Caco-2 (cell line): Measurements from ENCODE around the gene IL17RB. TPM values are rescaled to one million over a fixed set of nuclear protein-coding genes. Genes with fewer than 3 reads are reported as not detected.

Experiments used
- BruUV-seq: library from RNA; stranded (reverse); fragments of 400-500 nt; replicated peaks from 2 replicates; lab custom pipeline; 2021; lab: Mats Ljungman, UMichigan
- CTCF ChIA-PET: fragments of 300-600 bp; sonication (Branson Sonifier 250); formaldehyde crosslinking; loops from one replicate; lab custom pipeline; 2022; ENCODE audit warnings: antibody characterized with exemption; lab: Charles Lee
- POLR2A ChIA-PET: fragments of 300-600 bp; sonication (Branson Sonifier 250); formaldehyde crosslinking; loops from one replicate; lab custom pipeline; 2022; ENCODE audit warnings: antibody characterized with exemption; lab: Charles Lee
- DNase-seq, 2 experiments: peaks; one replicate each; pipeline versions ENCODE4 v3.0.0 to v3.0.0-alpha.2; 2020 to 2022
- H3K27me3 ChIP-seq: replicated peaks from 2 replicates; pipeline ENCODE4 v1.6.0; 2011; ENCODE audit warnings: low read length; ENCODE audit not compliant: control insufficient read depth, insufficient read depth
- H3K36me3 ChIP-seq: 2 replicates; pipeline ENCODE4 v1.5.1; 2011; ENCODE audit warnings: low read length; ENCODE audit not compliant: control insufficient read depth, insufficient read depth
- H3K4me1 ChIP-seq: fragments of 250-450 bp; sonication (Bioruptor Pico); 2 replicates; pipeline ENCODE4 v1.5.1; 2020; ENCODE audit warnings: mild to moderate bottlenecking
- H3K4me3 ChIP-seq: 2 replicates; pipeline ENCODE4 v1.5.1; 2011; ENCODE audit warnings: low read depth, mild to moderate bottlenecking, control low read depth, low read length
- H3K9me3 ChIP-seq: fragments of 250-450 bp; sonication (Bioruptor Pico); 2 replicates; pipeline ENCODE4 v1.5.1; 2020; ENCODE audit warnings: mild to moderate bottlenecking, moderate library complexity
- H3K27ac Mint-ChIP-seq: one replicate; pipeline ENCODE4 v1.8.0; 2022; ENCODE audit warnings: mixed read lengths; ENCODE audit not compliant: unreplicated experiment
- H3K27me3 Mint-ChIP-seq: one replicate; pipeline ENCODE4 v1.8.0; 2022; ENCODE audit warnings: mixed read lengths; ENCODE audit not compliant: insufficient read depth, unreplicated experiment
- H3K36me3 Mint-ChIP-seq: one replicate; pipeline ENCODE4 v1.8.0; 2022; ENCODE audit warnings: mild to moderate bottlenecking, mixed read lengths; ENCODE audit not compliant: insufficient read depth, unreplicated experiment
- H3K4me1 Mint-ChIP-seq: one replicate; pipeline ENCODE4 v1.8.0; 2022; ENCODE audit warnings: low read depth, mixed read lengths; ENCODE audit not compliant: unreplicated experiment
- H3K4me3 Mint-ChIP-seq: one replicate; pipeline ENCODE4 v1.8.0; 2022; ENCODE audit warnings: mild to moderate bottlenecking, moderate library complexity, mixed read lengths; ENCODE audit not compliant: unreplicated experiment
- H3K9me3 Mint-ChIP-seq: one replicate; pipeline ENCODE4 v1.8.0; 2022; ENCODE audit warnings: mixed read lengths; ENCODE audit not compliant: unreplicated experiment
- CTCF ChIP-seq, 2 experiments: fragments of 200-600 bp in 1 of 2; IDR thresholded peaks; 1 replicate in 1 of 2; 2 replicates in 1 of 2; pipeline versions ENCODE4 v1.5.1 to v1.8.0; 2011 to 2022; ENCODE audit warnings: antibody characterized with exemption in 1 of 2, control low read depth in 1 of 2, inconsistent platforms in 1 of 2, low read depth in 1 of 2, low read length in 1 of 2, mild to moderate bottlenecking in 1 of 2, moderate library complexity in 1 of 2; ENCODE audit not compliant: insufficient read depth in 1 of 2, severe bottlenecking in 1 of 2, unreplicated experiment in 1 of 2
- intact Hi-C: fragments of 100-400 bp; cut with micrococcal nuclease; formaldehyde crosslinking; loops from one replicate; pipeline ENCODE4 v1.10.0; 2022; ENCODE audit not compliant: unreplicated experiment
- total RNA-seq: library from RNA; stranded (reverse); gene quantifications from 2 replicates; pipeline ENCODE4 v1.2.3, GENCODE V29; 2022

Gene IL17RB
- total RNA-seq, 1 experiment from 2014 or later = 27.5 TPM

GRCh38 chr3:53843195-53844177 lies 2.9 kb upstream of the IL17RB start:
- Histone ChIP-seq H3K9me3 (no peaks in the 10 kb centered on the region), H3K27me3 (no peaks in the 10 kb centered on the region), H3K4me1 (peaks cover 32% of the 10 kb centered on the region), H3K4me3 (peak overlapping the region; percentile 81), H3K36me3 (no peaks in the 10 kb centered on the region)
- DNase-seq = no peak
- H3K9me3 Mint-ChIP-seq = no peaks in the 10 kb centered on the region
- peaks cover 11% of the 10 kb centered on the region for H3K4me1 Mint-ChIP-seq
- no peak for TF ChIP-seq CTCF (IDR thresholded peaks at IDR 0.05; ENCODE audit: insufficient read depth in 1 of 2, low read depth in 1 of 2, low read length in 1 of 2, severe bottlenecking in 1 of 2, unreplicated experiment in 1 of 2)
- BruUV-seq = no TSS peak
- H3K27ac Mint-ChIP-seq = peak overlapping the region; percentile 93
- H3K27me3 Mint-ChIP-seq = no peaks in the 10 kb centered on the region
- intact Hi-C loops = loop anchor here (10.0 kb wide), 1 partner anchor 119 kb away; no protein-coding TSS in a partner anchor
- H3K36me3 Mint-ChIP-seq = peaks cover 23% of the 10 kb centered on the region
- CTCF ChIA-PET = interaction anchor here (1.1 kb wide), 1 partner anchor 48 kb away, joined by 3 read pairs; the partner anchor contains the start of gene SELENOK
- POLR2A ChIA-PET = interaction anchor here (2.8 kb wide), 1 partner anchor 48 kb away, joined by 14 read pairs; the partner anchor contains the start of gene SELENOK
- H3K4me3 Mint-ChIP-seq = peak overlapping the region; percentile 89

GRCh38 chr3:53844262-53845102 lies 1.9 kb upstream of the IL17RB start:
- peak overlapping the region; percentile 89 for H3K4me3 Mint-ChIP-seq
- no peaks in the 10 kb centered on the region for H3K36me3 ChIP-seq
- intact Hi-C loops = loop anchor here (5.0 to 10.0 kb wide), 2 partner anchors 48 to 120 kb away; partner anchors contain the start of gene SELENOK
- POLR2A ChIA-PET = interaction anchor here (2.8 kb wide), 1 partner anchor 47 kb away, joined by 14 read pairs; the partner anchor contains the start of gene SELENOK
- H3K27ac Mint-ChIP-seq = peak overlapping the region; percentile 93
- peaks cover 13% of the 10 kb centered on the region for H3K36me3 Mint-ChIP-seq
- no peaks in the 10 kb centered on the region for H3K9me3 ChIP-seq
- CTCF ChIA-PET = no interaction called here
- TSS peak; percentile 24 for BruUV-seq
- peaks cover 32% of the 10 kb centered on the region for H3K4me1 ChIP-seq
- H3K27me3 Mint-ChIP-seq = no peaks in the 10 kb centered on the region
- peak overlapping the region; percentile 81 for H3K4me3 ChIP-seq
- DNase-seq = no peak
- H3K4me1 Mint-ChIP-seq = peaks cover 18% of the 10 kb centered on the region
- no peaks in the 10 kb centered on the region for H3K27me3 ChIP-seq
- no peak for TF ChIP-seq CTCF (IDR thresholded peaks at IDR 0.05; ENCODE audit: insufficient read depth in 1 of 2, low read depth in 1 of 2, low read length in 1 of 2, severe bottlenecking in 1 of 2, unreplicated experiment in 1 of 2)
- H3K9me3 Mint-ChIP-seq = no peaks in the 10 kb centered on the region
